ENCODE results near the gene NKAIN4. TPM values are rescaled to one million over a fixed set of nuclear protein-coding genes. Genes with fewer than 3 reads are reported as not detected.

Gene NKAIN4
- total RNA-seq, 2 experiments from 2014 or later, result not detected

DNA sequence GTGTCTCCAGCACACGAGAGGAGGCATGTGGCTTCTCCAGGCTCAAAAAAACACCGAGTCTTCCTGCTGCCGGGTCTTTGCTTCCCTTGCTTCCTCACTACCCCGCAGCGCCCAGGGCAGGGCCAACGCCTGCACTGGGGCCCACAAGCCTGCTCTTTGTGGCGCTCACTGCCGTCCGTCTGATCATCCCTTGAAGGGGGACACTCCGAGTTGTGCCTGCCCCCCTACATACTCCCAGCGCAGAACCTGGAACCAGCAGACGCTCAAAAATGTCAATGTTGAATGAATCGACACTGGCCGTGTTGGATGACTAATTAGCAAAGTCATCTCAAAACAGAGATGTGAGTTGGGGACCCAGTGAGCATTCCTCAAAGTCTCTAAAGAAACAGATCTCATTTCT lies 10.3 kb upstream of the NKAIN4 start:
- Mint-ChIP-seq H3K27me3 (peaks cover 19% of the 10 kb centered on the region), H3K4me1 (peaks cover 5% of the 10 kb centered on the region), H3K27ac (no peak overlapping the region), H3K4me3 (no peak overlapping the region), H3K36me3 (no peaks in the 10 kb centered on the region), H3K9me3 (ENCODE audit: low read depth) (no peaks in the 10 kb centered on the region)
- DNase-seq, result no peak
- CTCF ChIA-PET, result no interaction called here
- no peak for ATAC-seq

GRCh38 chr20:63264000-63264399 lies 9.7 kb upstream of the NKAIN4 start:
- DNase-seq (no peak), ATAC-seq (no peak)
- H3K27me3 Mint-ChIP-seq, result peaks cover 19% of the 10 kb centered on the region
- CTCF ChIA-PET, result no interaction called here
- H3K27ac Mint-ChIP-seq, result no peak overlapping the region
- no peaks in the 10 kb centered on the region for H3K36me3 Mint-ChIP-seq
- H3K4me3 Mint-ChIP-seq, result no peak overlapping the region
- H3K9me3 Mint-ChIP-seq (ENCODE audit: low read depth), result no peaks in the 10 kb centered on the region
- peaks cover 5% of the 10 kb centered on the region for H3K4me1 Mint-ChIP-seq

DNA sequence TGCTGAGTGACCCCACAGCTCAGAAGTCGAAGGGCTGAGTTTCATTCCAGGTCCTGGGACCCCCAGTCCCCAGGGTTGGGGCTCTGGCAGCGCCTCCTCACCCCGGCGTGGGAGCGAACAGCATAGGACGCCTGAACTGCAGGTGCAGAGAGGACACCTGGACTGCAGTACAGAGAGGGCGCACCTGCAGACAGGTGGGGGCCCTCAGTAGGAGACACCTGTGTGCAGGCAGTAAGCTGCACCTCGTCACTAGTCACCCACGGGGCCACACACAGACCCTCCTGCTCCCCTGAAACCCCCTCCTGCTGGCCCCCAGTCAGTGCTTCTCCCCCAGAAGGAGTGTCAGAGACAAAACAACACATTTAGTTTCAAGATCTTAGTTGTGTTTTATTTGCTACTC lies 8.6 kb upstream of the NKAIN4 start:
- no peak overlapping the region for H3K4me3 Mint-ChIP-seq
- H3K27me3 Mint-ChIP-seq, result peaks cover 19% of the 10 kb centered on the region
- ATAC-seq, result no peak
- no peak overlapping the region for H3K27ac Mint-ChIP-seq
- CTCF ChIA-PET, result no interaction called here
- no peak for DNase-seq
- peaks cover 5% of the 10 kb centered on the region for H3K4me1 Mint-ChIP-seq
- no peaks in the 10 kb centered on the region for H3K9me3 Mint-ChIP-seq (ENCODE audit: low read depth)
- H3K36me3 Mint-ChIP-seq, result no peaks in the 10 kb centered on the region

DNA sequence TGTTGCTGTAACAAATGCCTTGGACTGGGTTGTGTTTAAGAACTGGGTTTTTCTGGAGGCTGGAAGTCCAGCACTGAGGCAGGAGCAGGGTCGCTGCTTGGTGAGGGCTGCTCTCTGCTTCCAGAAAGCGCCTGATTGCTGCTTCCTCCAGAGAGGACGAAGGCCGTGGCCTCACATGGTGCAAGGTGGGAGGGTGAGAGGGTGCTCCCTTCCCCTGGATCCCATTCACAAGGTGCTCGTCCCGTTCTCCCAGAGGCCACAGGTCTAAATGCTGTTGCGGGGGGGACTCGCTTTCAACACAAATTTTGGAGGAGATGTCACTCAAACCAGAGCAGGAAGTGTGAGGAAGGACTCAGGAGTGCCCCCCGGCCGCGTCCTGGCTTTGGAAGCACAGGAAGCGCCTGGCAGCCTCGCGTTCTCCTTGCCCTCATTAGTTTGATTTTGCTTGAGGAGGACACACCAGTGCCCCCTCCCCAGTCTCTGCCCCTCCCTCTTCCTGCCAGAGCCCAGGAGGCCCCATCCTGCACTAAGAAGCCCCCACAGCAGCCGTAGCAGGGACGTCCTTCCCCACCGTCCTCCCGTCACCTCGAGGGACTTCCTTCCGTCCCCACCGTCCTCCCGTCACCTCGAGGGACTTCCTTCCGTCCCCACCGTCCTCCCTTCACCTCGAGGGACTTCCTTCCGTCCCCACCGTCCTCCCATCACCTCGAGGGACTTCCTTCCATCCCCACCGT lies 7.7 kb upstream of the NKAIN4 start:
- H3K9me3 Mint-ChIP-seq (ENCODE audit: low read depth), result no peaks in the 10 kb centered on the region
- peaks cover 21% of the 10 kb centered on the region for H3K27me3 Mint-ChIP-seq
- no peaks in the 10 kb centered on the region for H3K36me3 Mint-ChIP-seq
- DNase-seq (no peak), ATAC-seq (no peak)
- no peak overlapping the region for H3K27ac Mint-ChIP-seq
- peaks cover 5% of the 10 kb centered on the region for H3K4me1 Mint-ChIP-seq
- H3K4me3 Mint-ChIP-seq, result no peak overlapping the region
- CTCF ChIA-PET, result no interaction called here

- ATAC-seq, result no peak
- H3K4me1 Mint-ChIP-seq, result peaks cover 5% of the 10 kb centered on the region
- H3K27me3 Mint-ChIP-seq, result peaks cover 26% of the 10 kb centered on the region
- no peak overlapping the region for H3K4me3 Mint-ChIP-seq
- DNase-seq, result no peak
- CTCF ChIA-PET, result no interaction called here
- H3K9me3 Mint-ChIP-seq (ENCODE audit: low read depth), result no peaks in the 10 kb centered on the region
- no peak overlapping the region for H3K27ac Mint-ChIP-seq
- no peaks in the 10 kb centered on the region for H3K36me3 Mint-ChIP-seq
Measured at GRCh38 chr20:63261060-63261794, 7.0 kb upstream of the NKAIN4 start.

GRCh38 chr20:63260521-63260920 lies 6.3 kb upstream of the NKAIN4 start:
- Mint-ChIP-seq H3K9me3 (ENCODE audit: low read depth) (no peaks in the 10 kb centered on the region), H3K4me1 (peaks cover 5% of the 10 kb centered on the region)

DNA sequence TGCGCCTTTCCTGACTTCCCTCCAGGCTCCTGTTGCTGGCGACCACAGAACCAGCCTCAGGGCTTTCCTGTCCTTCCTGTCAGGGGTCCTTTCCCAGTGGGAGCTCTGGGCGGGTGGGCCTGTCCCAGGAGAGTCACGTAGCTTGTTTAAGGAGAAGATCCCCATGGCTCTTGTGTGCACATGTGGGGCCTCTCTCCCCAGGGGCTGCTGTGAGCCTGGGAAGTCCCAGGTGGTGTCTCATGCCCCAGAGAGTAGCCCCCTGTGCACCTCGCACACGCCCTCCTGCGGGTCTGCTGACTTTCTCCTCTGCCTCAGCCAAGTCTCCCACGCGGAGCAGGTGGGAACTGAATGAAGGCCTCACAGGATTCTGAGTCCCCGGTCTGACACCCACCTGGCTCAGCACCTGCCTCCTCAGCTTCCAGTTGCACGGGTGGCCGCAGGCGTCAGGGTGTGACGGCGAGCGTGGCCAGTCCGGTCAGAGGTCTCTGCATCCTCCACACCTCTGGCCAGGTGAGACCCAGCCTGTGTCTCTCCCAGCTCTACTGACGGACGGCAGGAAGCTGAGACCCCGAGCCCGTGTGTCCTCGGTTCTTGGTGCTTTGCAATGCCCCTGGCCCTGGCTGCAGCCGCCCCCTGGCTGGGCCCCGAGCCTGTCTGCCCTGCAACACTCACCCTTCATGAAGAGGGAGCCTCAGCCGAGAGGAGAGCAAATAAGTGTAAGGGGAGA lies 5.6 kb upstream of the NKAIN4 start:
- DNase-seq (no peak), ATAC-seq (no peak)
- Mint-ChIP-seq H3K4me1 (peaks cover 5% of the 10 kb centered on the region), H3K9me3 (ENCODE audit: low read depth) (no peaks in the 10 kb centered on the region), H3K27me3 (peaks cover 32% of the 10 kb centered on the region), H3K36me3 (no peaks in the 10 kb centered on the region), H3K4me3 (no peak overlapping the region), H3K27ac (no peak overlapping the region)
- CTCF ChIA-PET, result no interaction called here

More at GRCh38 chr20:63260521-63260920, 6.3 kb upstream of the NKAIN4 start:
- H3K4me3 Mint-ChIP-seq, result no peak overlapping the region
- no peak overlapping the region for H3K27ac Mint-ChIP-seq
- DNase-seq (no peak), ATAC-seq (no peak)
- CTCF ChIA-PET, result no interaction called here
- H3K27me3 Mint-ChIP-seq, result peaks cover 25% of the 10 kb centered on the region
- H3K36me3 Mint-ChIP-seq, result no peaks in the 10 kb centered on the region

DNA sequence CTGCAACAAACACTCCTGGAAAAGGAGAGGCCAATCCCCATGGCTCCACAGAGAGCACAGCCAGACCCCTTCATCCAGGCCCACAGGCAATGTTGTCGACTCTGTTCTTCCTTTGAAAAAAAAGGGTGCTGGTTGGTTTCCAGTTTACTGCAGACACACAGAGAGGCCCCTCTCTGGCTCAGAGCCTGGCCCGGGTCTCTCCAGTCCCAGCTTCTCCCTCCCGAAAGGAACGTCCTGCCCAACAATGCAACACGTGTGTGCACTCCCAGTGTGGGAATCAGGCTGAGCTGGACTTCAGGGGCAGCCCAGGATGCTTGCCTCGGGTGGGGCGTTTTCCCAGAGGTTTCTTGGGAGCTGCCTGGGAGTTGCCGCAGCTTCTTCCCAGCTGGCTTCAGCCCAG lies 4.5 kb upstream of the NKAIN4 start:
- Mint-ChIP-seq H3K36me3 (no peaks in the 10 kb centered on the region), H3K27ac (no peak overlapping the region), H3K27me3 (peaks cover 27% of the 10 kb centered on the region), H3K9me3 (ENCODE audit: low read depth) (no peaks in the 10 kb centered on the region), H3K4me3 (no peak overlapping the region), H3K4me1 (peaks cover 5% of the 10 kb centered on the region)
- no peak for DNase-seq
- CTCF ChIA-PET, result interaction anchor here (0.9 kb wide), 1 partner anchor 31 kb away, joined by 3 read pairs; no protein-coding TSS in a partner anchor
- no peak for ATAC-seq

DNA sequence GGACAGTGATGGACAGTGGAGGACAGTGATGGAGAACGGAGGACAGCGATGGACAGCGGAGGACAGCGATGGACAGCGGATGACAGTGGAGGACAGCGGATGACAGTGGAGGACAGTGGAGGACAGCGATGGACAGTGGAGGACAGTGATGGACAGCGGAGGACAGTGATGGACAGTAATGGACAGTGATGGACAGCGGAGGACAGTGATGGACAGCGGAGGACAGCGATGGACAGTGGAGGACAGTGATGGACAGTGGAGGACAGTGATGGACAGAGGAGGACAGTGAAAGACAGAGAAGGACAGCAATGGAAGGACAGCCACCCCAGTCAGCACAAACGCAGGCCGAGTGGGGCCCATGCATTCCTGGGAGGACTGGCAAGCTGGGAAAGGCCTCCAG lies 3.4 kb upstream of the NKAIN4 start:
- no peak for ATAC-seq

GRCh38 chr20:63256954-63257353 lies 2.7 kb upstream of the NKAIN4 start:
- Mint-ChIP-seq H3K27me3 (peaks cover 40% of the 10 kb centered on the region), H3K27ac (no peak overlapping the region), H3K4me1 (no peaks in the 10 kb centered on the region), H3K4me3 (no peak overlapping the region), H3K36me3 (no peaks in the 10 kb centered on the region), H3K9me3 (ENCODE audit: low read depth) (no peaks in the 10 kb centered on the region)
- CTCF ChIA-PET, result no interaction called here
- ATAC-seq (no peak), DNase-seq (no peak)

More for the DNA sequence above, 3.4 kb upstream of the NKAIN4 start:
- no peak for DNase-seq
- Mint-ChIP-seq H3K4me1 (peaks cover 5% of the 10 kb centered on the region), H3K36me3 (no peaks in the 10 kb centered on the region), H3K9me3 (ENCODE audit: low read depth) (no peaks in the 10 kb centered on the region), H3K4me3 (no peak overlapping the region), H3K27me3 (peaks cover 33% of the 10 kb centered on the region), H3K27ac (no peak overlapping the region)
- CTCF ChIA-PET, result no interaction called here

DNA sequence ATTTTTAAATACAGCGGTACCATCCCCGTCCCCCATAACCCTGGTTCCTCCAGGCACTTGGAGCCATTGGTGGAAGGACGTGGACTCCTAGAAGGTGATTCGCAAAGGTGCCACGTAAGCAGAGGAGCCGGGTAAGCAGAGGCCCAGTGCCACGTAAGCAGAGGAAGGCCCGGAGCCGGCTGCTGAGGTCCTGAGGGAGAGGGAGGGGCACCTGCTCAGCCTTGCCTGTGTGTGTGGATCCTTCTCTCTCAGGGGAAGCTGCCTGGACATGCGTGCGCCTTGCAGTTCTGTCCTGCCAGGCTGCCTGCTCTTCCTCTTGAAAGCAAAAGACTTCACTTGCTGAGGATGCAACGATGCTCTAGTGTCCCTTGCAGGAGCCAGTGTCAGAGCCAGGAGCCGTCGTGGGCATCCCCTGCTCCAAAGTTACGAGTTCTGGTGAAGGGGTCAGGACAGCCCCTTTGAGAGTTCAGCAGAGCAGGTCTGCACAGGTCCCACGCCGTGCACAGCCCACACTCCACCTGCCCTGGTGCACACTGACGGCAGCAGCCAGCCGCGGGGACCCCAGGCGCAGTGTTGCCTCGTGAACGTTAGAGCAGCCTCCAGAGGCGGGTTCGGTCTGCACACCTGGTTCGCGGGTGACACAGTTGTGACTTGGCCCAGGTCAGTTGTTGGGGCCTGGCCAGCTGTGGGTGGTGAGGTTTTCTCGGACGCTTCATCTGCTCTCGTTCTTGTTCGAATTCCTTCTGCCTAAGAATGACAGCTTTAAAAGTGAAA lies 1.9 kb upstream of the NKAIN4 start:
- H3K9me3 Mint-ChIP-seq (ENCODE audit: low read depth), result no peaks in the 10 kb centered on the region
- CTCF ChIA-PET, result interaction anchor here (1.6 kb wide), 1 partner anchor 33 kb away, joined by 5 read pairs; no protein-coding TSS in a partner anchor
- DNase-seq (no peak), ATAC-seq (no peak)
- H3K36me3 Mint-ChIP-seq, result no peaks in the 10 kb centered on the region
- no peak overlapping the region for H3K27ac Mint-ChIP-seq
- no peaks in the 10 kb centered on the region for H3K4me1 Mint-ChIP-seq
- H3K27me3 Mint-ChIP-seq, result peaks cover 43% of the 10 kb centered on the region
- H3K4me3 Mint-ChIP-seq, result no peak overlapping the region

DNA sequence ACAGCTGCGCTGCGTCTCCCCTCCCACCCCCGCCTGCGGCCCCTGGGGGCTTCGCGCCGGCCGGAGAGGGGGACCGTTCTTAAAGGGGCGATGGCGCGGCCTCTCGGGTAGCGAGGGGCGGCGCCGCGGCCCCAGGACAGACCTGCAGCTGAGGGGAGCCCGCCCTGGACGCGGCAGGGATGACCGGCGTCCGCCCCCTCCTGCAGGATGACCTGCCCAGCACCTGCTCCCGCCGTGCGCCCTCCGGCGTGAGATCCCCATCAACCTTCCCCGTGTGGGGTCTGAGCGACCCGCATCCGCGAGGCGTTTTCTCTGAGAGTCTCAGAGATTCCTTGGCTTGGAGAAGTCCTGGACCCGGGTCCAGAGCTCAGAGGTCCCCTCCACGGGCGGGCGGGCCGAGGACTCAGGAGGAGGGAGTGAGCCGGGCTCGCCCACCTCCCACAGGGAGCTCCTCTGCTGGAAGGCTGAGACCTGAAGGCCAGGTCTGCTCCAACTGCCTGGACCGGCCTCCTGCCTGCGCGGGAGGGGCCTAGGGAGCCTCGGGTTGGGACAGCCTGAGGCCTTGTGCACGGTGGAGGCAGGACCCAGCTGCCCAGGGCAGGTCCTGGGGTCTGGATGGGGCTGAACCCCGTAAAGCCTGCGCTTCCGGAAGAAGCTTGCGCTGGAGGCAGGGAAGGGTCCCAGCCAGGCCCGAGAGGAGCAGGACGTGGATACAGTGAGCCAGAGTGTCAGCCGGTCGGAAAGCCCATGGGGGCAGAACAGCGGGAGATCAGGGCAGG lies 532 bp upstream of the NKAIN4 start:
- no peak overlapping the region for H3K4me3 Mint-ChIP-seq
- H3K9me3 Mint-ChIP-seq (ENCODE audit: low read depth), result no peaks in the 10 kb centered on the region
- DNase-seq (no peak), ATAC-seq (no peak)
- CTCF ChIA-PET, result interaction anchor here (1.6 kb wide), 1 partner anchor 31 kb away, joined by 5 read pairs; no protein-coding TSS in a partner anchor
- H3K27ac Mint-ChIP-seq, result no peak overlapping the region
- peaks cover 46% of the 10 kb centered on the region for H3K27me3 Mint-ChIP-seq
- H3K36me3 Mint-ChIP-seq, result no peaks in the 10 kb centered on the region
- H3K4me1 Mint-ChIP-seq, result no peaks in the 10 kb centered on the region

Data from activated CD8-positive, alpha-beta memory T cell treated with anti-CD3 and anti-CD28 coated beads, Interleukin-2, amount 10 ng/mL, durations not matched to agents 7 days and 5 days (primary cell).